IPS-15b (cell line): ENCODE results near the gene DNM2.
"Not testable (repeated sequence)": the region's sequence is repeated elsewhere in the genome, so short reads cannot be mapped to it uniquely, and the experiment has no call there.

Source experiments
- H3K27me3 ChIP-seq: one replicate; pipeline ENCODE4 v1.6.1; 2013; ENCODE audit warnings: low read length; ENCODE audit not compliant: control insufficient read depth, insufficient read depth
- H3K36me3 ChIP-seq: one replicate; pipeline ENCODE4 v1.6.1; 2013; ENCODE audit warnings: low read length; ENCODE audit not compliant: control insufficient read depth, insufficient read depth
- H3K4me1 ChIP-seq: one replicate; pipeline ENCODE4 v1.6.1; 2013; ENCODE audit warnings: mild to moderate bottlenecking, low read length; ENCODE audit not compliant: control insufficient read depth, insufficient read depth
- H3K4me3 ChIP-seq: one replicate; pipeline ENCODE4 v1.5.1; 2013; ENCODE audit warnings: low read depth, low read length
- H3K9ac ChIP-seq: one replicate; pipeline ENCODE4 v1.6.1; 2013; ENCODE audit warnings: low read depth, mild to moderate bottlenecking, low read length
- H3K9me3 ChIP-seq: one replicate; pipeline ENCODE4 v1.6.1; 2013; ENCODE audit warnings: mild to moderate bottlenecking, low read length; ENCODE audit not compliant: control insufficient read depth, insufficient read depth

Gene DNM2

GRCh38 chr19:10736189-10736588 lies 18.3 kb downstream of the DNM2 start:
- Histone ChIP-seq H3K4me3 (no peak overlapping the region), H3K27me3 (no peaks in the 10 kb centered on the region), H3K36me3 (peaks cover 2% of the 10 kb centered on the region), H3K9ac (no peak overlapping the region), H3K4me1 (no peaks in the 10 kb centered on the region), H3K9me3 (no peaks in the 10 kb centered on the region)

- Histone ChIP-seq H3K4me1 (no peaks in the 10 kb centered on the region), H3K9me3 (no peaks in the 10 kb centered on the region), H3K9ac (no peak overlapping the region), H3K4me3 (no peak overlapping the region), H3K27me3 (no peaks in the 10 kb centered on the region), H3K36me3 (peaks cover 2% of the 10 kb centered on the region)
Observed at GRCh38 chr19:10736916-10737551, 19.2 kb downstream of the DNM2 start.

- H3K9ac ChIP-seq, result no peak overlapping the region
- no peaks in the 10 kb centered on the region for H3K4me1 ChIP-seq
Observed at GRCh38 chr19:10737722-10738121, 19.8 kb downstream of the DNM2 start.

GRCh38 chr19:10740798-10741197 lies 22.9 kb downstream of the DNM2 start:
- no peak overlapping the region for H3K4me3 ChIP-seq
- no peak overlapping the region for H3K9ac ChIP-seq
- peaks cover 2% of the 10 kb centered on the region for H3K36me3 ChIP-seq
- no peaks in the 10 kb centered on the region for H3K27me3 ChIP-seq
- no peaks in the 10 kb centered on the region for H3K4me1 ChIP-seq
- H3K9me3 ChIP-seq, result no peaks in the 10 kb centered on the region

More at GRCh38 chr19:10737722-10738121, 19.8 kb downstream of the DNM2 start:
- Histone ChIP-seq H3K36me3 (peaks cover 2% of the 10 kb centered on the region), H3K9me3 (no peaks in the 10 kb centered on the region), H3K27me3 (no peaks in the 10 kb centered on the region), H3K4me3 (no peak overlapping the region)

DNA sequence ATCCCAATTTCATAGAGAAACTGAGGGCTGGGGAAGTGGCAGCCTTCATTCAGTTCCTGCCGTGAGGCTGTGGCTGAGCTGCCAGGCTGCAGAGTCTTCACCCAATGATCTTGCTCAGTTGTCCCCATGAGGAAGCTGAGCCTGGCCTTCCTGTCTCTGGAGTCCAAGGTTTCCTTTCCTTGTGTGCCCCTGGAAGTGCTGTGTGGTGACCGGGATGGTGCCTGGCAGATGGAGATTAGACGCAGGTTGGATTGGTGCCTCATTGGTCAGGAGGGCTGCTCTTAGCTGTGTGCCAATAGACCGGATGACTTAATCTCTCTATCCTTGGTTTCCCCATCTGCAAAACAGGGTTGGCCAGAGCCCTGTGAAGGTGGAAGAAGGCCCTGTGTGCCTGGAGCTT lies 24.6 kb downstream of the DNM2 start:
- no peak overlapping the region for H3K9ac ChIP-seq
- H3K36me3 ChIP-seq, result peaks cover 2% of the 10 kb centered on the region
- no peaks in the 10 kb centered on the region for H3K27me3 ChIP-seq
- H3K9me3 ChIP-seq, result no peaks in the 10 kb centered on the region
- H3K4me1 ChIP-seq, result no peaks in the 10 kb centered on the region
- H3K4me3 ChIP-seq, result no peak overlapping the region

- Histone ChIP-seq H3K9ac (no peak overlapping the region), H3K36me3 (no peaks in the 10 kb centered on the region), H3K27me3 (no peaks in the 10 kb centered on the region), H3K9me3 (no peaks in the 10 kb centered on the region), H3K4me3 (no peak overlapping the region), H3K4me1 (no peaks in the 10 kb centered on the region)
Observed at GRCh38 chr19:10744253-10744798, 26.4 kb downstream of the DNM2 start.

- Histone ChIP-seq H3K4me3 (no peak overlapping the region), H3K9ac (no peak overlapping the region), H3K27me3 (no peaks in the 10 kb centered on the region), H3K4me1 (no peaks in the 10 kb centered on the region), H3K9me3 (no peaks in the 10 kb centered on the region), H3K36me3 (no peaks in the 10 kb centered on the region)
Observed at GRCh38 chr19:10744801-10745293, 27.0 kb downstream of the DNM2 start.

DNA sequence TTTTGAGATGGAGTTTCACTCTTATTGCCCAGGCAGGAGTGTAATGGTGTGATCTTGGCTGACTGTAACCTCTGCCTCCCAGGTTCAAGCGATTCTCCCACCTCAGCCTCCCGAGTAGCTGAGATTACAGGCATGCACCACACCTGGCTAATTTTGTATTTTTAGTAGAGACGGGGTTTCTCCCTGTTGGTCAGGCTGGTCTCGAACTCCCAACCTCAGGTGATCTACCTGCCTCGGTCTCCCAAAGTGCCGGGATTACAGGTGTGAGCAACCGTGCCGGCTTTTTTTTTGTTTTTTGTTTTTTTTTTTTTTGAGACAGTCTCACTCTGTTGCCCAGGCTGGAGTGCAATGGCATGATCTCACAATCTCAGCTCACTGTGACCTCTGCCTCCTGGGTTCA lies 28.6 kb downstream of the DNM2 start:
- H3K27me3 ChIP-seq, H3K36me3 ChIP-seq, H3K4me3 ChIP-seq, H3K9ac ChIP-seq, H3K4me1 ChIP-seq, H3K9me3 ChIP-seq: not testable (repeated sequence)

DNA sequence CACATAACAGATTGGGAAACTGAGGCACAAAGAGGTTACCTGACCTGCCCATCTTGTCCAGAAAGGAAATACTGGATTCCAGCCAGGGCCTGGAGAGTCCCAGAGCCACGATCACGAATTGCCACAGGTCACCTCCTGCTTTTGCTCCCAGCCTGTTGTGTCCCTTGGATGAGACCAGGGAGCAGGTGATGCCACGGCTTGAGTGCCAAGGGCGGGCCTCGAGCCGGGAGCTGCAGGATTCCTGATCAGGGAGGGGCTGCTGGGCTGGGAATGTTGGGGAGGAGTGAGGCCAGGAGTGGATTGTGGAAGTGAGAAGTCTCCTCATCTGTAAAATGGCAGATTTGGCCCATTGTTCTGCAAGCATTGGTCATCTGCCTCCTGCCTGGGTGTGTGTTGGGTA lies 29.4 kb downstream of the DNM2 start:
- Histone ChIP-seq H3K27me3 (no peaks in the 10 kb centered on the region), H3K4me1 (no peaks in the 10 kb centered on the region), H3K9me3 (no peaks in the 10 kb centered on the region), H3K36me3 (no peaks in the 10 kb centered on the region), H3K9ac (no peak overlapping the region), H3K4me3 (no peak overlapping the region)

DNA sequence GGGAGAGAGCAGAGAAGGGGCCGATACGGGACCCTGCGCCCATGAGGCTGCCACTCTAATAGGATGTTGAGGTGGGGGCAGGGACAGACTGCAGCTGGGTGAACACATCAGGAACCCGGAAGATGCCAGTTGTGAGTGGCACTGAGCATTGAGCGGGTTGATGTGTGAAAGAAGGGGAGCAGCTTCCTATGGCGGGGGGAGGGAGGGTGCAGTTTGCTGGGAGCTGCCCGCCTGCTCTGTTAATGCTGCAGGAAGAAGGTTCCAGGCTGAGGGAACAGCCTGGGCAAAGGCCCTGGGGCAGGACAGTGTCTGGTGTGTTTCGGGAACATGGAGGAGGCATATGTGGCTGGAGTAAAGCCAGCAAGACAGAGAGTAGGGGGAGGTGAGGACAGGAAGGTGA lies 29.8 kb downstream of the DNM2 start:
- no peaks in the 10 kb centered on the region for H3K27me3 ChIP-seq
- H3K4me1 ChIP-seq, result no peaks in the 10 kb centered on the region
- H3K9ac ChIP-seq, result no peak overlapping the region
- H3K9me3 ChIP-seq, result no peaks in the 10 kb centered on the region
- no peaks in the 10 kb centered on the region for H3K36me3 ChIP-seq
- no peak overlapping the region for H3K4me3 ChIP-seq

- Histone ChIP-seq H3K4me3 (no peak overlapping the region), H3K9me3 (no peaks in the 10 kb centered on the region), H3K9ac (no peak overlapping the region), H3K4me1 (no peaks in the 10 kb centered on the region), H3K36me3 (no peaks in the 10 kb centered on the region), H3K27me3 (no peaks in the 10 kb centered on the region)
Observed at GRCh38 chr19:10748195-10748926, 30.5 kb downstream of the DNM2 start.

DNA sequence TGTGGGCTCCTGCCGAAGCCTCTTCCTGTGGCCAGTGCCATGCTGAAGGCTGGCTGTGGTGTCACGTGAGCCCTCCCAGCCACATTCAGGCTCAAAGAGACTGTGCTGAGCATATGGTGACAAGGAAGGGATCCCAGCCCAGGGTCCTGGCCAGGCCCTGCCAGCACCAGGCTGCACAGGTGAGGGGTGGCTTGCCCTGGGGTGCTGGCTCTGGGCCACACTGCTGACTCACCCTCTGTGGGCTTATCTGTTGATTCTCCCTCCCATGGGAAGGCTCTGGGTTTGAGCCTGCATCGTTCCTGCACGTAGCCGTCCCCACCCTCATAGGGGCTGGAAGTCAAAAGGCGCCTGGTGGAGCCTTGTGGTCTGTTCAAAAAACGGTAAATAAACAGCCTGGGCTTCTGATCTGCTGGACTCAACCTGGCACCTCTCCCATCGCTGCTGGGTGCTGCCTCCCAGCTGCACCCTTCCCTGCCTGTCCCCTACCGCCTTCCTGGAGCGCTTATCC lies 31.1 kb downstream of the DNM2 start:
- peak overlapping the region; percentile 3 for H3K9ac ChIP-seq
- H3K4me1 ChIP-seq, result no peaks in the 10 kb centered on the region
- no peaks in the 10 kb centered on the region for H3K27me3 ChIP-seq
- H3K36me3 ChIP-seq, result no peaks in the 10 kb centered on the region
- H3K9me3 ChIP-seq, result no peaks in the 10 kb centered on the region
- H3K4me3 ChIP-seq, result no peak overlapping the region
